Measurements from ENCODE around the gene GPD2.
"Not testable (repeated sequence)": the region's sequence is repeated elsewhere in the genome, so short reads cannot be mapped to it uniquely, and the experiment has no call there.

GPD2 gene

GRCh38 chr2:156590085-156590739, 154.0 kb downstream of the GPD2 start:
- no peak for DNase-seq (ENCODE audit: low read depth)

- no peak for DNase-seq (ENCODE audit: low read depth)
Measured at GRCh38 chr2:156592809-156593593, 156.8 kb downstream of the GPD2 start.

GRCh38 chr2:156593594-156593921, 157.4 kb downstream of the GPD2 start:
- no peak for DNase-seq (ENCODE audit: low read depth)

GRCh38 chr2:156598563-156598962, 162.4 kb downstream of the GPD2 start:
- no peak for DNase-seq (ENCODE audit: low read depth)

GRCh38 chr2:156600196-156600595, 164.0 kb downstream of the GPD2 start:
- no peak for DNase-seq (ENCODE audit: low read depth)

- DNase-seq (ENCODE audit: low read depth): no peak
Measured at GRCh38 chr2:156601855-156602551, 165.8 kb downstream of the GPD2 start.

GRCh38 chr2:156602552-156602933, 166.4 kb downstream of the GPD2 start:
- no peak for DNase-seq (ENCODE audit: low read depth)

GRCh38 chr2:156615836-156616322, 179.7 kb downstream of the GPD2 start:
- no peak for DNase-seq (ENCODE audit: low read depth)

GRCh38 chr2:156618071-156618470, 181.9 kb downstream of the GPD2 start:
- DNase-seq (ENCODE audit: low read depth): not testable (repeated sequence)

- DNase-seq (ENCODE audit: low read depth): no peak
Measured at GRCh38 chr2:156619021-156619539, 182.9 kb downstream of the GPD2 start.

- no peak for DNase-seq (ENCODE audit: low read depth)
Measured at GRCh38 chr2:156622491-156622890, 186.3 kb downstream of the GPD2 start.

- no peak for DNase-seq (ENCODE audit: low read depth)
Measured at GRCh38 chr2:156625360-156626170, 189.4 kb downstream of the GPD2 start.

GRCh38 chr2:156626931-156627330, 190.8 kb downstream of the GPD2 start:
- DNase-seq (ENCODE audit: low read depth): no peak

GRCh38 chr2:156630579-156631337, 194.6 kb downstream of the GPD2 start:
- no peak for DNase-seq (ENCODE audit: low read depth)

GRCh38 chr2:156635646-156636045, 199.5 kb downstream of the GPD2 start:
- DNase-seq (ENCODE audit: low read depth): no peak
